HG03095 (cell line): Measurements from ENCODE around the gene VASH2.
"Not testable (repeated sequence)": the region's sequence is repeated elsewhere in the genome, so short reads cannot be mapped to it uniquely, and the experiment has no call there.

Experiments used
- ATAC-seq: cut with Tn5 transposase; IDR thresholded peaks from one replicate; pipeline ENCODE4 v1.9.1; 2021; ENCODE audit warnings: moderate library complexity; ENCODE audit not compliant: unreplicated experiment

The VASH2 gene

DNA sequence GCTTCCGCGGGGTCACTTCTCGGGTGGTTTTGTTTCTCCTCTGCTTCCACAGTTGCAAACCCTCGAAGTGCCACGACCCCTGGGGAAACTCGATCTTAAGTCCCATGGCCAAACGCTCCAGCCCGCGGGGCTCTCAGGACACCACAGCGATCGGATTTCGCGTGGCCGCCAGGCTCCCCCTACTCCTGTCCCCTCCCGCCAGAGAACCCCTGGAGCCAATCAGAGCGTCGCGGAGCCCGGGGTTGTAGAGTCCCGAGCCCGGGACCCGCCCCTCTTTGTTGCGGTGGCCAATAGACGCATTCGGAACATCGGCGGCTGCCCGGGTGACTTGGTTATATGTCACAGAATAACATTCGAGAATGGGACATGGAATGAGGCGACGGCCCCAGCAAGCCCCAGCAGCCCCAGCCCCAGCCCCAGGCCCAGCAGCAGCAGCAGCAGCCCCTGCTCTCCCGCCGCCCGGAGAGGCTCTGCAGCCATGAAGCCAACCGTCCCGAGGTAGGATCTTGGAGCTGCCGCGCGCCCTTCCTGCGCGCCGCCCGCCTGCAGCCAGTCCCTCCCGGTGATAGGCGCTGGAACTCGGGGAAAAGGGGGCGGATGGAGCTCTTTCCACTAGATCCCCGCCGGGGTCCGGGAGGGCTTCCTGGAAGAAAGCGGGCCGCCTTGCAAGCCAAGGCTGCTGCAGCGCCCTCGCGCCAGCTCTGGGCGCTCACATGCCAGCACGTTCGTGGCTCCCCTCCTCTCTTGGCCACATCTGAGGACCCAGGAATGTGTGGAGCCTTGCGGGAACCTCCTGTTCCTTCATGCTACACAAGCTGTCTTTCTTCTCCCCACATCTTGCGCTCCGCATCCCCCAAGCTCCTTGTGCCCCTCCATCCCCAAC lies at the start of gene VASH2:
Gene VASH2 (plus strand): TSS at position 299 of the 883 bp plus-strand sequence. CDS start 1,002 bp downstream, outside the sequence.
- peak; percentile 94 for ATAC-seq

DNA sequence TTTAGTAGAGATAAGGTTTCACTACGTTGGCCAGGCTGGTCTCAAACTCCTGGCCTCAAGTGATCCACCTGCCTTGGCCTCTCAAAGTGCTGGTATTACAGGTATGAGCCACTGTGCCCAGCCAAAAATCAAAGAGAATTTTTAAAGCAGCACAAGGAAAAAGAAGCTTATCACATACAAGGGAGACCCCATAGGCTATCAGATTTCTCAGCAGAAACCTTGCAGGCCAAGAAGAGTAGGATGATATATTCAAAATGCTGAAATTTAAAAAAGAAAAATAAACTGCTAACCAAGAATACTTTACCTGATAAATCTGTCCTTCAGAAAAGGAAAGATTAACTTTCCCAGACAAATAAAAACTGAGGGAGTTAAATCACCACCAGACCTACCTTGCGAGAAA lies 49.1 kb upstream of the VASH2 start:
- ATAC-seq, result no peak

DNA sequence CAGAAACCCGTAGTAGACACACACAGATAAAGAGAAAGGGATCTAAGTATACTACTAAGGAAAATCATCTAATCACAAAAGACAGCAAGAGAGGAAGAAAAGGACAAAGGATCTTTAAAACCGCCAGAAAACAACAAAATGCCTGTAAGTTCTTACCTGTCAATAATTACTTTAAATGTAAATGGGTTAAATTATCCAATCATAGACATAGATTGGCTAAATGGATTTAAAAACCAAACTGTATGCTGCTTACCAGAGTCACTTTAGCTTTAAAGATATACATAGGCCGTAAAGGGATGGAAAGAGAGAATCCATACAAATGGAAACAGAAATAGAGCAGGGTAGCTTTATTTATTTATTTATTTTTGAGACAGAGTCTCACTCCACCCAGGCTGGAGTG lies 48.3 kb upstream of the VASH2 start:
- ATAC-seq, result no peak

DNA sequence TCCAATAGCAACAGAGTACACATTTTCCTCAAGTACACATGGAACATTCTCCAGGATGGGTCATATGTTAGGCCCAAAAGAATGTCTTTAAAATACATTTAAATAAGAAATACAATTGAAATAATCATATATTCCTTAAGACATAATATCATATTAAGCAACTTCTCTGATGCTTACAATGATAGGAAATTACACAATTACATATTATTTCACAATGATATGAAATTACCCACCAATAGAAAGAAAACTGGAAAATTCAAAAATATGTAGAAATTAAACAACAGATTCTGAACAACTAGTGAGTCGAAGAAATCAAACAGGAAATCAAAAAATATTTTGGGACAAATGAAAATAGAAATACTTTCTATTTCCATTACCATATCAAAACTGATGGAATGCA lies 46.7 kb upstream of the VASH2 start:
- no peak for ATAC-seq

DNA sequence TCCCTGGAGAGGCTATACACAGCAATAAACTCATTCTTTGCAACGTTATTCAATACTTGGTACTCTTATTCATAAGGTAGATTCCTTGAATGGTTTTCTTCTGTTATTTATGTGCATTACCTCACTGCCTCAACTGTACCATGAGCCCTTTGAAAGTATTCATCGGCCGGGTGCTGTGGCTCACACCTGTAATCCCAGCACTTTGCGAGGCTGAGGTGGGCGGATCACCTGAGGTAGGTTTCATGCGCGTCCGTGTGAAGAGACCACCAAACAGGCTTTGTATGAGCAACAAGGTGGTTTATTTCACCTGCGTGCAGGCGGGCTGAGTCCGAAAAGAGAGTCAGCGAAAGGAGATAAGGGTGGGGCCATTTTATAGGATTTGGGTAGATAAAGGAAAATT lies 42.3 kb upstream of the VASH2 start:
- ATAC-seq, result not testable (repeated sequence)

DNA sequence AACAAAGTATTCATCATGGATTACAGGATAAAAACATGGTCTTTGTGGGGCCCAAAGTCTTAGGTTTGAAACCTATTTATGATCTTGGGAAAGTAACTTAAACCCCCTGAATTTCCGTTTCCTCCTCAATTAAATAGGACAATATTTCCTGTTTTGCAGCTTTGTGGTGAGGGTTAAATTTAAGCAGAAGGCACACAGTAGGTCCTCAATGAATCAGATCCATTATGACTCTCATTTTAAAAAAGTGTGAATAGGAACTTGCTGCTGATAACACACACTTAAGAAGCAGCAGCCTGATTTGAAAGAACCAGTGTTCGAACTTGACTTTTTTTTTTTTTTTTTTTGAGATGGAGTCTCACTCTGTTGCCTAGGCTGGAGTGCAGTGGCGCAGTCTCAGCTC lies 41.4 kb upstream of the VASH2 start:
- no peak for ATAC-seq

DNA sequence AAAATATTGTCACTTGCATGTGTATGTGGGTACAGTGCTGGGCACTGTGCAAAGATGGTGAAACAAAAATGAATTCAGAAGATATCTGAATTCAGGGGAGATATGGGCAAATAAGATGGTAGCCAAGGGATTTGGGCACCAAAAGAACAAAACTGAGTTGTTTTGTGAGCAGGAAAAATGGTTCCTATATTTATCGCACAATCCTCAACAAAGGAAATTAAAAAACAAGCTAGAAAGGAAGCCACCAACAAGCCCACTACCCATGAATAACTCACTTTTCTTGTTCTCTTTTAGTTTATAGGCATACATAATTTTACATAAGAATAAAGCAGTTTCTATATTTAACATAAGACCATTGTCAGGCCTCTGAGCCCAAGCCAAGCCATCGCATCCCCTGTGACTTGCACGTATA lies 40.7 kb upstream of the VASH2 start:
- no peak for ATAC-seq

DNA sequence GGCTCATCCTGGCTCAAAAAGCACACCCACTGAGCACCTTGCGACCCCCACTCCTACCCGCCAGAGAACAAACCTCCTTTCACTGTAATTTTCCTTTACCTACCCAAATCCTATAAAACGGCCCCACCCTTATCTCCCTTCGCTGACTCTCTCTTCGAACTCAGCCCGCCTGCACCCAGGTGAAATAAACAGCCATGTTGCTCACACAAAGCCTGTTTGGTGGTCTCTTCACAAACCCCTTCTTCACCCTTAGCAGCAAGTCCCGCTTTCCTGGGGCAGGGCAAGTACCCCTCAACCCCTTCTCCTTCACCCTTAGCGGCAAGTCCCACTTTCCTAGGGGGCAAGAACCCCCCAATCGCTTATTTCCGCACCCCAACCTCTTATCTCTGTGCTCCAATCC lies 40.1 kb upstream of the VASH2 start:
- not testable (repeated sequence) for ATAC-seq

DNA sequence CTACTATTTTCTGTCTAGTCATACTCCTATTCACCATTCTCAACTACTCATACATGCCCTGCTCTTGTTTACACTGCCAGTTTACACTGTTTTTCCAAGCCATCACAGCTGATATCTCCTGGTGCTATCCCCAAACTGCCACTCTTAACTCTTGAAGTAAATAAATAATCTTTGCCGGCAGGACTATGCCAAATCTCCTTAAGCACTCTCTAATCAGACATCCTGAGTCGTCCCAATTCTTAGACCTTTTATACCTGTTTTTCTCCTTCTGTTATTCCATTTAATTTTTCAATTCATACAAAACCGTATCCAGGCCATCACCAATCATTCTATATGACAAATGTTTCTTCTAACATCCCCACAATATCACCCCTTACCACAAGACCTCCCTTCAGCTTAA lies 36.7 kb upstream of the VASH2 start:
- not testable (repeated sequence) for ATAC-seq

DNA sequence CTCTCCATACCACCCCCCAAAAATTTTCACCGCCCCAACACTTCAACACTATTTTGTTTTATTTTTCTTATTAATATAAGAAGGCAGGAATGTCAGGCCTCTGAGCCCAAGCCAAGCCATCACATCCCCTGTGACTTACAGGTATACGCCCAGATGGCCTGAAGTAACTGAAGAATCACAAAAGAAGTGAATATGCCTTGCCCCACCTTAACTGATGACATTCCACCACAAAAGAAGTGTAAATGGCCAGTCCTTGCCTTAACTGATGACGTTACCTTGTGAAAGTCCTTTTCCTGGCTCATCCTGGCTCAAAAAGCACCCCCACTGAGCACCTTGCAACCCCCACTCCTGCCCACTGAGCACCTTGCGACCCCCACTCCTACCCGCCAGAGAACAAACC lies 36.2 kb upstream of the VASH2 start:
- not testable (repeated sequence) for ATAC-seq

DNA sequence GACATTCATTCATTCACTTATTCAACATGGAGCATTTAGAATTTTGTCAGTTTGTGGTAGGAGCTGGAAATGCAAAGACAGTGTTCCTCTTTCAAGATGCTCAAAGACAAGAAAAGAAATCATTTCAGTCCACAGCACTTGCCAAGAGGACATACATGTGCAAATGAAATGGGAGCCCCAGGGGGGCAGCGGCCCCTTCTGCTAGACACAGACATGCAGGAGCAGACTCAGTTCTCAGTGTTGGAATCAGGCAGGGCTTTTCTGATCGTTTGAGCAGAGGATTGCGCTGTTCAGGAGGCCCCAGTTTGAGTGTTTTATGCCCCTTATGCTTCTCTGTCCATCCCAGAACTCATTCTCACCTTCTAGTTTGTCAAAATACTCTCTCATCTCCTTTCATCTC lies 35.6 kb upstream of the VASH2 start:
- ATAC-seq, result no peak

DNA sequence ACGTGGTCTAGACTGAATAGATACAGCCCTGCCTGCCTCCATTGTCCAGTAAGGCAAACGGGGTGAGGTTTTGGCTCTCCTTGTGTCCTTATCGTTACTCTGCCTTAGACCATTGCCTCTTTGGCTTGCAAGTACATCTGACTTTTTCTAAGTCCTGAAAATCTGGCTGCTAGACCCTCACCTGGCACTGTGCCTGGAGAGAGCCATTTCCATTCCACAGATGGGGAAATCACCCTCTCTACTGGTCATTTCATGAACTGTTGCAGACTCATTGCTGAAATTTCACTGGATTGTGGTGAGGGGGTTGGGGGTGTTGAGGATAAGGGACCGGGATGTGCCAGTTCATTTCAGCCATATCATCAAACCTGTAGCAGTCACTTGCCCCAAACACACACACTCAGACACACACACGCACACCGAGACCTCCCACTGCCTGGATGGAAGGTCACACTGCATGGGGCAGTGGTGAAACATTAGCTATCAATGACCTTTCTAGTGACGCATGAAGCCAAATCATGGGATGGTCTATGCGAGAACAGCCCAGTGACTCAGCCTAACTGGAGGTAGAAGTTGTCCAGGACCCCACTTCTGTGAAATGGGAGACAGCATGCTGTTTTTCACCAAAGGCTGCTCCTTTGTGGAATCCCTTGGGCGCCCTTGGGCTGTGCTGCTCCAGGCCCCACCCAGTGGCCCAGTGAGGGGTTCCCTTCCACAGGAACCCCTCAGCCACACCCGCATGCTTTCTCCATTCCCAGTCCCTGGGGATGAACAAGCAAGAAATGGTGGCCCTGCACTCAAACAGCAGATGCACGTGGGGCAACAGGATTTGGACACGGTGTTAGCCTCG lies 34.9 kb upstream of the VASH2 start:
- no peak for ATAC-seq

DNA sequence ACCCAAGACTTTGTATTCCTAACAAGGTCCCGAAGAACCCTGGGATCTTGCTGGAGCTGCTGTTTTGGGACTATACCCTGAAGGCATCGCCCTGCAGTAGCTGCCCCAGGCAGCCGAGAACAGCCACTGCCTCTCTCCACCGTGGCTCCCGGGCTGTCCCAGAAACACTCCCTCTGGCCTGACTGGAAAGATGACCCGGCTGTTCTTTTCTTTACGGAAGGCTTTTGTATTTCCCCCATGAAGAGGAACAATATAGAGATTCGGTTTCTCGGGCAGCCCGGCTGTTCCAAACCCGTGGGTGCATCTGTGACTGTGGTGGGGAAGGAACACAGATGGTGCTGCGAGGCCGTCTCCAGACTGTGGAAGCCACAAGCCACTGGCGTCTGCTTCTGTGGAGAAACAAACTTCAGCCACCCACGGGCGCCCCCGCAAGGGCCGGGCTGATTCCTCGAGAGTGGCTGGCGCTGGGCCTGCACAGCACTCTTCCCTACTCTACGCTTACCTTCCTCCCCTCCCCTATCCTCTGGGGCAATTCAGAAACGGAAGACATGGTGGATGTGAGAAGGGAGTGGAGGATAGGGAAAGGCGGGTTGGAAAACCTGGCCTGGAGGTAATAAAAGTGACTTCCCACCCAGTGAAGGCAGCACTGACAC lies 33.7 kb upstream of the VASH2 start:
- ATAC-seq, result no peak

DNA sequence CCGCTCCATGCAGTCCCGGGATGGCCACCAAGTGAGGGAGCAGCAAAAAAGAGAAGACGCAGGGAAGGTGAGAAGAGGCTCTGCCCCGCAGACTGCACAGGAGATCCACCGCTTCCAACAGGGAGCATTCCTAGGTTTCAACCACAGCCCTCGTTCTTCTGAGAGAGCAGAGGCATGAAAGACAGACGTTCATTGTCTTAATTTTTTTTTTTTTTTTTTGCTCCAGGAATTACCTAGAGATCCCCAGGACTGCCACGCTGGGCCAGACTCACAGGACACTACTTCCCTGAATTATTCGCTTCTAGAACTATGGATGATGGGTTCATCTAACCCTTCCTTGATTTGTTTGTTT lies 33.2 kb upstream of the VASH2 start:
- ATAC-seq, result no peak

DNA sequence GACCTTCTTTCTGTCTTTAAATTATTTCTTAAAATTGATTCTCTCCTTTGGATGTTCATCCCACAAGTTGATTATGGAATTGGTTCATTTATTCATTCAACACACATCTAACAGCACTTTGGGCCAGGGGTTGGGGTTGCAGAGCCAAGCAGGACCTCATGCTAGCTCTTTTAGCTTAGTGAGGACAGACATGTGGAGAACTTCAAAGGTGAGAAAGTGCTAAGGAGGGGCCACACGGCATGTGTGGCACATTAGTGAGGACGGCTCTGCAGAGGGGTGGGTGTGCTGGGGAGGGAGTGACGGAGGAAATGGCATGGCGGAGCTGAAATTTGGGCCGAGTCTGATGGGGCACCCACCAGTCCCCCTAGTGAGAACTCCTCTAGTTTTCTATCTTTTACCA lies 32.5 kb upstream of the VASH2 start:
- ATAC-seq, result no peak

DNA sequence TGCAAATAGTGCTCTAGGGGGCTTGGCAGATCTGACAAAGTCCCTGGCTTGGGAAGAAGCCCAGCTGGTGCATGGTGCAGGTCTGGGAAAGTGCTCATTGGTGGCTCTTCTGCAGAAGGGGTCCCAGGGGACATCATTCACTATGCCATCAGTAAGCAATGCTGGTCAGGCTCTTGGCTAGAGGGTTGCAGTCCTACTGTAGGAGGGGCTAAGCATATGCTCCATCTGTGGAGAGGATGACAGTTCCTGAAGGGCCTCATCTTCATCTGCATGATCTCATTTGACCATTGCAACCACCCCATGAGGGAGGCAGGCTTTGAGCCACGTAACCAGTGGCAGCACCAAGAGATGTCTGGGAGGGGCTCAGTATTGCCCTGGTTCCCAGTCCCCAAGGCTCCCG lies 31.5 kb upstream of the VASH2 start:
- no peak for ATAC-seq

DNA sequence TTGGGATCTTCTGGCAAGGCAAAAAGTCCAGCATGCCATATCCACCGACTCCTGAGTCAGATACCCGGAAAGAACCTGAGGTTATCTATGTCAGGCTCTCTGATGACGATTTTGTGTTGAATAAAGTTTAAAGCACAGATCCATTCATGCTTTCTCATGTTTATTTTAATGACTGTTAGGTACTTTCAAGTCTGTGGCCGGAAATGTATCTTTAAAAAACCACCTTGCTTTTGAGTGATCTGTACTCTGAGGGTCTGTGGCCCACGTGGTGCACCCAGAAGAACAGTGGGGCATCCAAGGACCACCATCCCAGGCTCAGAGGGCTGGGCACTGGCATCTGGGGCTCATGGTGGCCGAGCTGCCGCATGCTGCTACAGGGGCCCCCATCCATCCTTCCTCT lies 30.1 kb upstream of the VASH2 start:
- ATAC-seq, result no peak

DNA sequence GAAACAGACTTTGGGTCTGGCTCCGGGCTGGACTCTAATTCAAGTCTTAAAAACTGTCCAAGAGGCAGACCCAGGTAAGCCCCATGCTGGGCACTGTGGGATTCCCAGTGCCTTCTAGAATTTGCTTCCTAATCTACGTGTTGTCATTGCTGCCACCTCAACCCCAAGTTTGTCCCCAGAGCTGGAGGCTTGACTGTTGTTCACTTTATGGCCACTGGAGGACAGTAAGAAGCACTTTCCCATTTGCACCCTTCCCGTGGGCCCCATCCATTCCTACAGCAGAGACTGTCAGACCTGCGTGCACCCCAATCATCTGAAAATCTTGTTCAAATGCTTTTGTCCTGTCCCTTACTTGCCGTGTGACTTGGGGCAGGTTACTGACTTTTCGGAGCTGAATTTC lies 29.4 kb upstream of the VASH2 start:
- no peak for ATAC-seq

DNA sequence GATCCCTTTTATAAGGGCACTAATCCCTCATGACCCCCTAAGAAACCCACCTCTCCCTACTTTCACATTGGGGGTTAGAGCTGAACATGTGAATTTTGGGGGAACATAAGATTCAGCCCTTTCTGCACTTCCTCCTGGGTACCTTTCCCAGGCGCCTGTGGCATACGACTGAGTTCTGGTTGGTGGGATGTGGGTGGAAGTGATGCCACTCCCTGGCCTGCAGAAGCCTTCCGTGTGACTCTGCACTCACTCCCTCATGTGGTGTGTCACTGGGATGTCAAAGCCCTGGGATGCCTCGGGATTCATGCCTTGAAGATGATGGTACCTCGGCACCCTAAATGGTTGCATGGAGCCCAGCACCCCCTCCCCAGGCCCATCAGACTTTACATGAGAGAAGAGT lies 28.3 kb upstream of the VASH2 start:
- no peak for ATAC-seq

DNA sequence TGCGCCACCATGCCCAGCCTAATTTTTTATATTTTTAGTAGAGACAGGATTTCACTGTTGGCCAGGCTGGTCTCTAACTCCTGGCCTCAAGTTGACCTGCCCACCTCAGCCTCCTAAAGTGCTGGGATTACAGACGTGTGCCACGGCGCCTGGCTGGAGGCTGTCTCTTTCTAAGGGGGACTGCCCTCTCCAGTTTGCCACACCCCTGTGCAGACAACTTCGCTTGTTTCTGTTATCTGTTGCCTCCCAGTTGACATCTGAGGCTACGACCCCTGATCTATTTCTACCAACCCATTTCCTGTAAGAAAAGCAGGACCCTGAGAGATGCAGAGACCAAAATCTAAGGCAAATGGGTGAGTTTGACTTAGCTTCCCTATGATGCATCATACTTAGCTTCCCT lies 24.0 kb upstream of the VASH2 start:
- no peak for ATAC-seq
